ENCODE measurements around the gene IFNA7.
A peak's percentile ranks its signal among the peaks of the same experiment; 100 is the strongest.
"Not testable (repeated sequence)": the region's sequence is repeated elsewhere in the genome, so short reads cannot be mapped to it uniquely, and the experiment has no call there.

IFNA7 gene

DNA sequence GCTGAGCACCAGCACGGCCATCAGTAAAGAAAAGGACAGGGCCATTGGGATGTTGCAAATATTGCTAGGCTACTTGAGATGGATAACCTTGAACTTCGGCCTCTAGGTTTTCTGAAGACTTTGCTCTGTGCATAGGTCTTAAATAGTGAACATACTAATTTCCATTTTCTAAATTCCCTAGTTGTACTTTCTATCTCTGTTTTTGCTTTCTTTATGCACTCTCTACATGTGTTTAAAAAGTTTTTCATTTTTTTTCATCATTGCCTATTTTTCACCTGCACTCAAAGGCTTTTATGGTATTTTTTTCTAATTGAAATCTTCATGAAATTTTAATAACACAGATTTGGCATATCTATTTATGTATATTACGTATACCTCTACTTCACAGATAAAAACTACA is 14.5 kb downstream of the IFNA7 start, which contains the start of gene IFNA4:
TSS of gene IFNA4 (minus strand) at position 101 of the 400 bp plus-strand sequence. CDS start at position 45, 56 bp downstream.
- in situ Hi-C loops (cut with MboI; ENCODE audit: low pct_unique_long_range_greater_than_20kb, low sequenced_read_pairs); DNase-seq: not testable (repeated sequence)

DNA sequence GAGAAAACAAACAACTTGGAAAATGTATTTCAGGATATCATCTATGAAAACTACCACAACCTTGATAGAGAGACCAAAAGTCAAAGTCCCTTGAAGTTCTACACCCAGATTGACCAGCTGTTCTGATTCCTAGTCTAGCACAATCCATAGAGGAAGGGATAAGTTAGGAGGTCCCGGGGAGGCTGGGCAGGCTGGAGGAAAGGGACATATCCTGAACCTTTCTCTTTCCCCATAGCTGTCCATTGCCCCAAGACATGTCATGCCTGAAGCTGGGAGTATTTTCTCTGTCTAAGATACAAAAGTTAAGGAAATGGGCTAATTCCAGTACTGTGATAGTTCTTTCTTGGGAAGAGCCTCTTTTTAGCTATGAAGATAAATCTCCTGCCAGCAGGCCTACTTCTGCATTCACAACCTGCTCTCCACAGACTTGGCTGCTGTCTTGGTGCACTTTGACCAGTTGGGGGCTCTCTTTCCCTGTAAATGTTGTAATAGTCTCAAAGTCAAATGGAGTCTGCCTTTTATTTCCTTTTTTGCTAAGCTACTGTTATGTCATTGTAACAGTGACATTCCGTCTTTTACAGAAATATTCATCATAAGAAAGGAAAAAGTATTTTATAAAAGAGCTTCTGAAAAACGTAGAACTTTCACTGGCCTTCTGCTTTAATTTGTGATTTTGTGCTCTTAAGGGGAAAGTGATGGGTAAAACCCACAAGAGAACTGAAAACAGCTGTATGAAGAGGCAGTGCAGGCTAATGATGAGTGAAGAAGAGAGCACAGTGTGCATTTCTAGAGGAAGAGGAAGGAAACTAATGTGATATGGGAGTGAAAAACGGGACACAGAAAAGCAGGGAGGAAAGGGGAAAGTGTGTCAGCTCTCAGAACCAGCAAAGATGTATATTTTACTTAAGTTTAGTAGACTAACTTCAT is 18.9 kb downstream of the IFNA7 start:
- in situ Hi-C loops (cut with MboI; ENCODE audit: low pct_unique_long_range_greater_than_20kb, low sequenced_read_pairs): not testable (repeated sequence)
- DNase-seq: peak; percentile 87

DNA sequence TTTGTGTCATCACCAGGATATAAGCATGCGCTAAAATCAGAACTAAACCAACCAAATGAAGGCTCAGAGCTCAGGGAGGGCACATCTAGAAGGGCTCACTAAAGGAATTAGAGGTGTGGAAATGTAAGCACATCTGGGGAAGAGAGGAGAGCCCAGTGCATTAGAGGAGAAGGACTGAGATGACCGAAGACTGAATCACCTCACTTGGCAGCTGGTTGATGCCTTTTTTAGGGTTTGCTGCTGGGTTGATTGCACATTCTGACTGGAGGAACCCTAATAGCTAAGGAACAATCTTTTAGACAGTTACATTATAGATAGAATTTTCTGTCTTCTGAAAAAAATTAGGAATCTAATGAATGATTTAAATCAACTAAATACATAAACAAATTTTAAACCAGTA is 27.3 kb downstream of the IFNA7 start:
- no peak for DNase-seq
- in situ Hi-C loops (cut with MboI; ENCODE audit: low pct_unique_long_range_greater_than_20kb, low sequenced_read_pairs): no loop called here

DNA sequence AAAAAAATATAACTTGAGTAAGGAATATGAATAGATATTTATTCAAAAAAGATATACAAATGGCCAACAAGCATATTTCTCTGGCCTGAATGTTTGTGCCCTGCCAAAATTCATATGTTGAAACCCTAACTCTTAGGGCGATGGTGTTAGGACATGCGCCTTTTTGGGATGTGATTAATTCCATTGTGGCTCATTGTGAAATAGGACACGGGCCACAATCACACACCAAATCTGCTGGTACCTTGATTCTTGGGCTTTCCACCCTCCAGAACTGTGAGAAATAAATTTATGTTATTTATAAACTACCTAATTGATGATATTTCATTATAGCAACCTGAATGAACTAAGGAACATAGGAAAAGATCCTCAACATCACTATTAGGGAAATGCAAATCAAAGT is 29.8 kb downstream of the IFNA7 start:
- in situ Hi-C loops (cut with MboI; ENCODE audit: low pct_unique_long_range_greater_than_20kb, low sequenced_read_pairs): no loop called here

DNA sequence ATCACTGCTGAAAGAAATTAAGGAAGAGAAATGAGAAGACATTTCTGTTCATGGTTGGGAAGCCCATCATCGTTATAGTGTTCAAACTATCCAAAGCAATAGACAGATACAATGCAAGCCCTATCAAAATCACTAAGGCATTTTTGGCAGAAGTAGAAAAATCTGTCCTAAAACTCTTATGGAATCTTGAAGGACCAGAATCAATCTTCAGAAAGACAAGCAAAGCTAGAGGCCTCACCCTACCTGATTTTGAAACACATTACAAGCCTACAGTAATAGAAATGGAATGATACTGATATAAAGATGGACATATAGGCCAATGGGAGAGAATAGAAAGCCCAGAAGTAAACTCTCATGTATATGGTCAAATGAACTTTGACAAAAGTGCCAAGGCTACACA is 30.7 kb downstream of the IFNA7 start:
- in situ Hi-C loops (cut with MboI; ENCODE audit: low pct_unique_long_range_greater_than_20kb, low sequenced_read_pairs): no loop called here

More for the DNA sequence above, 29.8 kb downstream of the IFNA7 start:
- no peak for DNase-seq

DNA sequence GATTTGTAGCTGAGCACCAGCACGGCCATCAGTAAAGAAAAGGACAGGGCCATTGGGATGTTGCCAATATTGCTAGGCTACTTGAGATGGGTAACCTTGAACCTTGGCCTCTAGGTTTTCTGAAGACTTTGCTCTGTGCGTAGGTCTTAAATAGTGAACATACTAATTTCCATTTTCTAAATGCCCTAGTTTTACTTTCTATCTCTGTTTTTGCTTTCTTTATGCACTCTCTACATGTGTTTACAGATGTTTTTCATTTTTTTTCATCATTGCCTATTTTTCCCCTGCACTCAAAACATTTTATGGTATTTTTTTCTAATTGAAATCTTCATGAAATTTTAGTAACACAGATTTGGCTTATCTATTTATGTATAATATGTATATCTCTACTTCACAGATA is 35.4 kb downstream of the IFNA7 start, which contains the start of gene IFNA21:
TSS of gene IFNA21 (minus strand) at position 101 of the 400 bp plus-strand sequence. CDS start at position 53, 48 bp downstream.
- in situ Hi-C loops (cut with MboI; ENCODE audit: low pct_unique_long_range_greater_than_20kb, low sequenced_read_pairs); DNase-seq: not testable (repeated sequence)

More for the DNA sequence above, 30.7 kb downstream of the IFNA7 start:
- no peak for DNase-seq

DNA sequence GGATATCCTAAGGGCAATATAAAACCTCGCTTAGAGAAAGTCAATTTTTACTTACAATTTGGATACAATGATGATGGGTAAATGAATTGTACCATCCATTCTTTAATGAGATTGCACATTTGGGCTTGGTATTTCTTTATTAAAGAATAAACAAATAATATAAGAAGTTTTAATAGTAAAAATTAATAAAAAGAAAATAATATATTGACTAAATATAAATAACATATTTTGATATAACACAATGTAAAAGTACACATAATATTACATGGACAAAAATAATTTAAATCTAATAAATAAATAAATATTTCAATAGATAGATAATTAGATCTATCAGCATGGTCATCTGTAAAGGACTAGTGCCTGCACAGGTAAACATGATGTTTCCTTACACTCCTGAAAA is 36.5 kb downstream of the IFNA7 start:
- in situ Hi-C loops (cut with MboI; ENCODE audit: low pct_unique_long_range_greater_than_20kb, low sequenced_read_pairs): no loop called here
- no peak for DNase-seq

DNA sequence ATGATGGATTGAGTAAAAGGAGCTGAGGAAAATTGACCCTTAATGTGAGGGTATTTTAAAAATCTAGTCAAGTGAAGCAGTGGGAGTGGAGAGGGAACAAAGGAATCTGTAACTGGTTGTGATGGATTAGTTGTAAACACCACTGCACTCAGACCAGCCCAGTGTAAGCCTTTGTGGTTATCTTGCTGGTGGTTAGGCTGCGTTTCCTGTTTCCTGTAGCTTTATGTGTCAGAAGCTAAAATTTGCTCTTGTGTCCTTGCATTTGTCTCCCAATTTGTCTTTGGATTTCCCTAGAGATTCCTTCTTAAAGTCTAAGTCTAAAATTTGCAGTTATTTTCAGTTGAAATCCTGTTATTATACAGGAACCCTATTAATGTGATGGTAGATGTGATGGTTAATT is 41.8 kb downstream of the IFNA7 start:
- peak; percentile 89 for DNase-seq
- in situ Hi-C loops (cut with MboI; ENCODE audit: low pct_unique_long_range_greater_than_20kb, low sequenced_read_pairs): no loop called here

DNA sequence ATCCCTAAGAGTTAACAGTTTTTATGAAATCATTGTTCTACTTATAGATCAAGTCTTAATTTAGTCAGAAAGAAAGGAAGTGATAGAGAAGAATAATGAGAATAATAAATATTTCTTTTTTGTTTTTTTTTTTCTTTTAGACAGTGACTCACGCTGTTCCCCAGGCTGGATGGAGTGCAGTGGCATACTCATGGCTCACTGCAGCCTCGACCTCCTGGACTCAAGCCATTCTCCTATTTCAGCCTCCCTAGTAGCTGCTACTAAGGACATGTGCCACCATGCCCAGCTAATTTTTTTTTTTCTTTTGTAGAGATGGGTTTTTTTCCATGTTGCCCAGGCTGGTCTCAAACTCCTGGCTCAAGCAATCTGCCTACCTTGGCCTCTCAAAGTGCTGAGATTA is 46.5 kb downstream of the IFNA7 start:
- in situ Hi-C loops (cut with MboI; ENCODE audit: low pct_unique_long_range_greater_than_20kb, low sequenced_read_pairs): no loop called here
- DNase-seq: no peak

DNA sequence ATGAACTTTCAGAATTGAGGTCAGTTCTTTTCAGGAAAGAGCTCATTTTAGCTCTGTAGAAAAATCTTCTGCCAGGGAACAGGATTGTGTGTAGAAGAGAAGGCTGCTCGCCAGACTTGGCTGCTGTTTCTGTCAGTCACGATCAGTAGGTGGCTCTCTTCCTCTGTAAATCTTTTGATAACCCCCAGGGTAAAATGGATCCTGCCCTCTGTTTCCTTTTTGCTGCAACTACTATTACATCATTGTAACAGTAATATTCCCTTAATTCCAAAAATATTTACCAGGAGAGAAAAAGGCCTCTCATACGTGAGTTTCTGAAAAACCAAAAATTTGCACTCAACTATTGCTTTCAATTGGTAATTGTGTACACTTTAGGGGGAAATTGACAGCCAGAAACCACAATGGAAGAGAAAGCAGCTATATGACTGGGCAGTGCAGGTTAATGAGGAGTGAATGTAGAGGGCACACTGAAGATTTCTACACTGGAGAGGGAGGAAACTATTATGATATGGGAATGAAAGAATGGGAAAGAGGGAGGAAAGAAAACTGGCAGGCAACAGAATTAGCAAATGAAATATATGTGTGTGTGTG is 47.9 kb downstream of the IFNA7 start:
- in situ Hi-C loops (cut with MboI; ENCODE audit: low pct_unique_long_range_greater_than_20kb, low sequenced_read_pairs): no loop called here
- peak; percentile 75 for DNase-seq

DNA sequence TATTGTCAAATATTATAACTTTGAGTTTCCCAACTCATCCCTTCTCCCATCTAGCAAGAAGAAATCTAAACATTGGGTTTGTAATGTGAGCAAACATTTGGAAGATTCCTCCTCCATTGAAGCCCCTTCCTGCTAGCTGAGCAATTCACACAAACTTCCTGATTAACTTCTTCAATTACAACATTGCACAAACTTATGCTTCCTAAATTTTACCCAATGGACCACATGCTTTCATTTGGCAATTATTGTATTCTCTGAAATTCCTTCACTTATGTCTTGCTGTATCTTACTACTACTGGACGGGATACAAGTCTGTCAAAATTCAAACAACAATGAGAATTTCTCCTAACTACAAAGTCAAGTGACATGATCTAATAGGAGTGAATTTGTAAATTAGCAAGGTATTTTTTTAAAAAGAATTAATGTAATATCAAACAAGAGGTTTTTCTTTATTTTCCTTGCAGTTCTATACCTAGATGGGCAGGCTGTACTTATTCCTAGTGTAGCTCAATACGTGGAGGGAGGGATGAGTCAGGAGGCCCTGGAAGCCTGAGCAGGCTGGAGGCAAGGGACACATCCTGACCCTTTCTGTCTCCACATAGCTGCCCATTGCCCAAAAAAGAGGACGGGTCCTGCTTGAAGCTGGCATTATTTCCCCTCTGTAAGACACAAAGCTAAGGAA is 48.5 kb downstream of the IFNA7 start:
- peak; percentile 5 for DNase-seq
- in situ Hi-C loops (cut with MboI; ENCODE audit: low pct_unique_long_range_greater_than_20kb, low sequenced_read_pairs): no loop called here

Data from KBM-7 (cell line).